HepG2 (cell line): ENCODE results near the gene IZUMO4. TPM values are rescaled to one million over a fixed set of nuclear protein-coding genes. Genes with fewer than 3 reads are reported as not detected.

Experiments used
- ATAC-seq: fragments of 200-7000 bp; cut with Tn5 transposase; 3 replicates; pipeline ENCODE4 v1.9.1; 2020; ENCODE audit warnings: mild to moderate bottlenecking, moderate library complexity
- BruUV-seq: library from RNA; stranded (reverse); fragments of 400-500 nt; replicated peaks from 2 replicates; lab custom pipeline; 2021; lab: Mats Ljungman, UMichigan
- CTCF ChIA-PET: fragments of 300-600 bp; formaldehyde crosslinking; extraction: SDS; loops from one replicate; lab custom pipeline; 2021; ENCODE audit warnings: low total read pairs, inconsistent platforms, low intra/inter-chr PET ratio; lab: Yijun Ruan, JAX
- POLR2A ChIA-PET: fragments of 350-600 bp; sonication (Branson Sonifier 250); formaldehyde crosslinking; loops from one replicate; lab custom pipeline; 2020; ENCODE audit warnings: antibody characterized with exemption, inconsistent platforms; lab: Yijun Ruan, JAX
- DNase-seq: peaks from one replicate; pipeline ENCODE4 v3.0.0-alpha.2; 2015; ENCODE audit warnings: low spot score
- FAIRE-seq: peaks from 3 replicates; lab custom pipeline; 2011; peaks lifted over from hg19 to GRCh38; lab: Jason Lieb, UNC
- H2AFZ ChIP-seq: one replicate; pipeline ENCODE4 v1.6.1; 2011; ENCODE audit warnings: low read length, inconsistent platforms
- H3K27ac ChIP-seq: fragments of 300-600 bp; 3 replicates; pipeline ENCODE4 v1.8.0; 2011; ENCODE audit warnings: mixed run types, mild to moderate bottlenecking, mixed read lengths, low read length, inconsistent platforms; ENCODE audit not compliant: insufficient read depth; ENCODE audit errors: extremely low read length
- H3K27me3 ChIP-seq, 2 experiments: fragments of 200-600 bp in 1 of 2; 2 replicates in 1 of 2; 3 replicates in 1 of 2; pipeline versions ENCODE4 v1.6.0 to v1.8.0; 2011; ENCODE audit warnings: low read length in 2 of 2, mild to moderate bottlenecking in 2 of 2, moderate library complexity in 2 of 2, inconsistent platforms in 1 of 2; ENCODE audit not compliant: insufficient read depth in 2 of 2, control insufficient read depth in 1 of 2
- H3K36me3 ChIP-seq, 2 experiments: fragments of 200-600 bp in 1 of 2; replicated peaks in 1 of 2; 2 replicates in 1 of 2; 3 replicates in 1 of 2; pipeline versions ENCODE4 v1.5.1 to v1.8.0; 2011; ENCODE audit warnings: low read length in 2 of 2, inconsistent platforms in 1 of 2; ENCODE audit not compliant: insufficient read depth in 2 of 2, control insufficient read depth in 1 of 2
- H3K4me1 ChIP-seq: 2 replicates; pipeline ENCODE4 v1.5.1; 2012; ENCODE audit warnings: low read length, inconsistent platforms; ENCODE audit not compliant: insufficient read depth
- H3K4me2 ChIP-seq: 2 replicates; pipeline ENCODE4 v1.6.0; 2011; ENCODE audit warnings: low read depth, low read length, inconsistent platforms
- H3K4me3 ChIP-seq, 3 experiments: fragments of 200-600 bp in 1 of 3; sonication (generic), shearing (Covaris generic) in 1 of 3; replicated peaks in 1 of 3; 2 replicates each; pipeline ENCODE4 v1.5.1; 2011 to 2016; ENCODE audit warnings: low read length in 3 of 3, inconsistent platforms in 2 of 3, low read depth in 2 of 3, mild to moderate bottlenecking in 2 of 3, control low read depth in 1 of 3, mixed read lengths in 1 of 3; ENCODE audit not compliant: insufficient read depth in 1 of 3
- H3K79me2 ChIP-seq: one replicate; pipeline ENCODE4 v1.6.1; 2011; ENCODE audit warnings: low read length, inconsistent platforms; ENCODE audit not compliant: insufficient read depth
- H3K9ac ChIP-seq: 2 replicates; pipeline ENCODE4 v1.6.0; 2011; ENCODE audit warnings: mild to moderate bottlenecking, low read depth, low read length, inconsistent platforms; ENCODE audit not compliant: insufficient read depth
- H3K9me3 ChIP-seq: 2 replicates; pipeline ENCODE4 v1.5.1; 2012; ENCODE audit warnings: mild to moderate bottlenecking, low read length
- H4K20me1 ChIP-seq: 2 replicates; pipeline ENCODE4 v1.6.0; 2011; ENCODE audit warnings: inconsistent platforms, mild to moderate bottlenecking, low read length, moderate library complexity; ENCODE audit not compliant: insufficient read depth
- AKAP8 ChIP-seq: sonication (generic); formaldehyde crosslinking; IDR thresholded peaks from 2 replicates; pipeline ENCODE4 v1.5.1; 2020; ENCODE audit warnings: mild to moderate bottlenecking, missing genetic modification reagents
- ASH2L ChIP-seq: fragments of 300-600, 200-600 bp; sonication (generic); IDR thresholded peaks from 2 replicates; pipeline ENCODE4 v1.7.0; 2017; ENCODE audit warnings: low read depth, mild to moderate bottlenecking, moderate library complexity, mixed read lengths, low read length; ENCODE audit not compliant: insufficient read length
- BRD4 ChIP-seq: sonication (generic); formaldehyde crosslinking; IDR thresholded peaks from 2 replicates; pipeline ENCODE4 v1.4.0; 2020; ENCODE audit warnings: missing genetic modification reagents
- CCDC6 ChIP-seq: sonication (generic); formaldehyde crosslinking; IDR thresholded peaks from 2 replicates; pipeline ENCODE4 v1.8.1; 2022; ENCODE audit warnings: mild to moderate bottlenecking, missing genetic modification reagents, moderate library complexity
- ETV5 ChIP-seq: IDR thresholded peaks from 2 replicates; pipeline ENCODE4 v1.6.1; 2018; ENCODE audit warnings: missing biosample characterization, missing genetic modification reagents, inconsistent platforms, borderline replicate concordance
- FOXK2 ChIP-seq: fragments of 450-650 bp; IDR thresholded peaks from 2 replicates; pipeline ENCODE4 v1.6.1; 2016
- HNRNPL ChIP-seq: fragments of 200-400 bp; formaldehyde crosslinking; IDR thresholded peaks from 2 replicates; pipeline ENCODE4 v1.6.1; 2017; ENCODE audit warnings: mild to moderate bottlenecking, low read depth, low read length
- MLLT10 ChIP-seq: sonication (generic); formaldehyde crosslinking; IDR thresholded peaks from 2 replicates; pipeline ENCODE4 v1.4.0; 2020; ENCODE audit warnings: missing genetic modification reagents
- NFKB2 ChIP-seq: sonication (generic); formaldehyde crosslinking; IDR thresholded peaks from 2 replicates; pipeline ENCODE4 v1.4.0; 2020; ENCODE audit warnings: missing genetic modification reagents, borderline replicate concordance
- NFYB ChIP-seq: sonication (generic); formaldehyde crosslinking; IDR thresholded peaks from 2 replicates; pipeline ENCODE4 v1.4.0; 2020; ENCODE audit warnings: missing genetic modification reagents
- PITX1 ChIP-seq: sonication (generic); formaldehyde crosslinking; IDR thresholded peaks from 2 replicates; pipeline ENCODE4 v1.5.1; 2020; ENCODE audit warnings: mild to moderate bottlenecking, missing genetic modification reagents
- POGZ ChIP-seq: sonication (generic); formaldehyde crosslinking; IDR thresholded peaks from 2 replicates; pipeline ENCODE4 v1.4.0; 2020; ENCODE audit warnings: mild to moderate bottlenecking, missing genetic modification reagents
- ZNF761 ChIP-seq: sonication (generic); formaldehyde crosslinking; conservative IDR thresholded peaks from 2 replicates; pipeline ENCODE4 v1.4.0; 2020; ENCODE audit warnings: mild to moderate bottlenecking, missing genetic modification reagents
- ZNF816 ChIP-seq: sonication (generic); formaldehyde crosslinking; IDR thresholded peaks from 2 replicates; pipeline ENCODE4 v1.8.0; 2022; ENCODE audit warnings: missing genetic modification reagents, mild to moderate bottlenecking, borderline replicate concordance
- ZSCAN25 ChIP-seq: sonication (generic); formaldehyde crosslinking; IDR thresholded peaks from 2 replicates; pipeline ENCODE4 v1.8.0; 2022; ENCODE audit warnings: mild to moderate bottlenecking, missing genetic modification reagents
- WGBS: methylation state at CpG from one replicate; pipeline ENCODE4 v1.1.6; 2017; ENCODE audit warnings: low lambda C conversion rate; 5-methylcytosine and 5-hydroxymethylcytosine counted together
- in situ Hi-C: cut with HindIII; loops from 2 replicates; pipeline ENCODE4 v1.10.0; 2017; ENCODE audit warnings: low pct_unique_long_range_greater_than_20kb; ENCODE audit not compliant: extremely low pct_ligation_motif_present
- intact Hi-C: fragments of 100-400 bp; cut with micrococcal nuclease; formaldehyde crosslinking; loops from one replicate; pipeline ENCODE4 v1.10.0; 2022; ENCODE audit not compliant: unreplicated experiment
- polyA plus RNA-seq, 8 experiments: library from polyadenylated mRNA; depleted of rRNA in 3 of 8; stranded (reverse) in 7 of 8; unstranded in 1 of 8; fragments of >200 nt; fragmentation: Illumina TruSeq in 4 of 8; extraction: Trizol in 4 of 8; gene quantifications; 2 replicates each; pipeline versions ENCODE4 v1.2.1 to v1.2.3, GENCODE V29; 2011 to 2016; ENCODE audit warnings: low read depth in 4 of 8, missing spikeins in 1 of 8, mixed read lengths in 1 of 8; ENCODE audit not compliant: insufficient read depth in 1 of 8
- total RNA-seq, 5 experiments: library from RNA; depleted of rRNA; stranded (reverse); fragments of >200 nt; fragmentation: Illumina TruSeq; extraction: Trizol; gene quantifications; 2 replicates each; pipeline ENCODE4 v1.2.3, GENCODE V29; 2016; ENCODE audit warnings: low read depth in 1 of 5
- TF ChIP-seq, protein P1 (sequence below): sonication (generic); formaldehyde crosslinking; IDR thresholded peaks from 2 replicates; pipeline ENCODE4 v1.4.0; 2020; ENCODE audit warnings: mild to moderate bottlenecking, missing genetic modification reagents
- TF ChIP-seq, protein P2 (sequence below): sonication (generic); formaldehyde crosslinking; IDR thresholded peaks from 2 replicates; pipeline ENCODE4 v1.5.1; 2020; ENCODE audit warnings: mild to moderate bottlenecking, missing genetic modification reagents, moderate library complexity

Gene IZUMO4
- total and polyA plus RNA-seq, 2 of the 13 experiments (the other 11 are each of a cell fraction or from before 2014, with no cell fraction given): 0.77 to 3.9 TPM

DNA sequence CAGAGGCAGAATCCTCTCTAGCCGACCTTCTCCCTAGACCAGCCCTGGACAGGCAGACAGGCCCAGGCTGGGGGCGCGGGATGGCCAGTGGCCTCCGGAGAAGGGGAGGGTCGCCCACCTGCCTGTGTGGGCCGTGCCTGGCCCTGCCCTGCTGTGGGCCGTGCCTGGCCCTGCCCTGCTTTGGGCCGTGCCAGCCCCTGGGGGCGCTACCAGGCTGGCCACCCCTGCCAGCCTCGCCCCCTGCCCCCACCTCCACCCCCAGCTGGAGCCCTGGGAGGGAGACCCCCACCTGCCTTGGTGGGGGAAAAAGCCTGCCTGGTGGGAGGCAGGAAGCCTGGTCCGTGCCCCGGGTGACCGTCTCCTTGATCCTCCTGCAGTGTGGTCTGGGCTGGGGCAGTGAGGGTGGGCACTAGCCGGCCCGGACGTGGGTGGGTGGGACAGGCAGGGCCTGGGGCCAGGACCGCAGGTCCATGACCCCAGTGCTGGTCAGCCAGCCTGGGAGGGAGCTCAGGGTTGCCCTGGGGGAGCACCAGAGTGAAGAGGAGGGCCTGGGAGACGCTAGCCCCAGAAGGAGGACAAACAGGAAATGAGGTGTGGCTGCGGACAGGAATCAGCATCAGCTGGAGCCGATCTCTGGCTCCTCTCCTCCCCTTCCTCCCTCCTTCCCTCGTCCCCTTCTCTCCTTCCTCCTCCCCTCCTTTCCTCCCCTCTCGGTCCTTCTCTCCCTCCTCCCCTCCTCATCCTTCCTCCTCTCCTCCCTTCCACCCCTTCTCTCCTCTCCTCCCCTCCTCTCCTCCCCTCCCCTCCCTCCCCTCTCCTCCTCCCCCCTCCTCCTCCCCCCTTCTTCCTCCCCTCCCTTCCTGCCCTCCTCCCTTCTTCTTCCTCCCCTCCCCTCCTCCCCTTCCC lies 40.5 kb upstream of the IZUMO4 start:
- ChIA-PET POLR2A (interaction anchor here (1.1 to 1.5 kb wide), 2 partner anchors 9 to 11 kb away, joined by 3 to 5 read pairs; no protein-coding TSS in a partner anchor), CTCF (no interaction called here)
- Histone ChIP-seq H3K36me3 (no peaks in the 10 kb centered on the region), H3K9ac (peak overlapping the region; percentile 71), H4K20me1 (no peaks in the 10 kb centered on the region), H3K4me2 (peak overlapping the region; percentile 73), H3K27ac (peak overlapping the region; percentile 51), H3K4me3 (peak overlapping the region; percentile 57 to 70 (median 61)), H3K79me2 (no peaks in the 10 kb centered on the region), H3K9me3 (no peaks in the 10 kb centered on the region), H2AFZ (no peak overlapping the region), H3K27me3 (no peaks in the 10 kb centered on the region; a peak in 1 of 5 replicates), H3K4me1 (peaks cover 89% of the 10 kb centered on the region)
- DNase-seq (no peak), ATAC-seq (no peak), FAIRE-seq (peak; percentile 18)
- BruUV-seq: no TSS peak
- intact Hi-C loops (no loop called here), in situ Hi-C loops (no loop called here)
- under 1% methylated on average over 7 of the region's 22 CpGs for WGBS
- TF ChIP-seq ZSCAN25 (CRISPR knock-in tag) (peak; percentile 93), ETV5 (CRISPR knock-in tag) (peak; percentile 76; the same call in 1 of the 2 replicates), CCDC6 (no peak), ASH2L (no peak), MLLT10 (CRISPR knock-in tag) (no peak), FOXK2 (no peak), BRD4 (CRISPR knock-in tag) (0 out of 2 replicates have a peak, but pooled peaks have one; percentile 26), ZNF761 (no peak), POGZ (no peak), NFKB2 (CRISPR knock-in tag) (peak; percentile 54; the same call in 1 of the 2 replicates), AKAP8 (CRISPR knock-in tag) (peak; percentile 53; the same call in 1 of the 2 replicates), NFYB (CRISPR knock-in tag) (no peak), PITX1 (0 out of 2 replicates have a peak, but pooled peaks have one; percentile 48), HNRNPL (peak; percentile 91), ZNF816 (no peak)
- TF ChIP-seq, protein P1, sequence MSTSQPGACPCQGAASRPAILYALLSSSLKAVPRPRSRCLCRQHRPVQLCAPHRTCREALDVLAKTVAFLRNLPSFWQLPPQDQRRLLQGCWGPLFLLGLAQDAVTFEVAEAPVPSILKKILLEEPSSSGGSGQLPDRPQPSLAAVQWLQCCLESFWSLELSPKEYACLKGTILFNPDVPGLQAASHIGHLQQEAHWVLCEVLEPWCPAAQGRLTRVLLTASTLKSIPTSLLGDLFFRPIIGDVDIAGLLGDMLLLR (CRISPR knock-in tag): no peak
- TF ChIP-seq, protein P2, sequence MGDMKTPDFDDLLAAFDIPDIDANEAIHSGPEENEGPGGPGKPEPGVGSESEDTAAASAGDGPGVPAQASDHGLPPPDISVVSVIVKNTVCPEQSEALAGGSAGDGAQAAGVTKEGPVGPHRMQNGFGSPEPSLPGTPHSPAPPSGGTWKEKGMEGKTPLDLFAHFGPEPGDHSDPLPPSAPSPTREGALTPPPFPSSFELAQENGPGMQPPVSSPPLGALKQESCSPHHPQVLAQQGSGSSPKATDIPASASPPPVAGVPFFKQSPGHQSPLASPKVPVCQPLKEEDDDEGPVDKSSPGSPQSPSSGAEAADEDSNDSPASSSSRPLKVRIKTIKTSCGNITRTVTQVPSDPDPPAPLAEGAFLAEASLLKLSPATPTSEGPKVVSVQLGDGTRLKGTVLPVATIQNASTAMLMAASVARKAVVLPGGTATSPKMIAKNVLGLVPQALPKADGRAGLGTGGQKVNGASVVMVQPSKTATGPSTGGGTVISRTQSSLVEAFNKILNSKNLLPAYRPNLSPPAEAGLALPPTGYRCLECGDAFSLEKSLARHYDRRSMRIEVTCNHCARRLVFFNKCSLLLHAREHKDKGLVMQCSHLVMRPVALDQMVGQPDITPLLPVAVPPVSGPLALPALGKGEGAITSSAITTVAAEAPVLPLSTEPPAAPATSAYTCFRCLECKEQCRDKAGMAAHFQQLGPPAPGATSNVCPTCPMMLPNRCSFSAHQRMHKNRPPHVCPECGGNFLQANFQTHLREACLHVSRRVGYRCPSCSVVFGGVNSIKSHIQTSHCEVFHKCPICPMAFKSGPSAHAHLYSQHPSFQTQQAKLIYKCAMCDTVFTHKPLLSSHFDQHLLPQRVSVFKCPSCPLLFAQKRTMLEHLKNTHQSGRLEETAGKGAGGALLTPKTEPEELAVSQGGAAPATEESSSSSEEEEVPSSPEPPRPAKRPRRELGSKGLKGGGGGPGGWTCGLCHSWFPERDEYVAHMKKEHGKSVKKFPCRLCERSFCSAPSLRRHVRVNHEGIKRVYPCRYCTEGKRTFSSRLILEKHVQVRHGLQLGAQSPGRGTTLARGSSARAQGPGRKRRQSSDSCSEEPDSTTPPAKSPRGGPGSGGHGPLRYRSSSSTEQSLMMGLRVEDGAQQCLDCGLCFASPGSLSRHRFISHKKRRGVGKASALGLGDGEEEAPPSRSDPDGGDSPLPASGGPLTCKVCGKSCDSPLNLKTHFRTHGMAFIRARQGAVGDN (CRISPR knock-in tag): peak; percentile 81
